ENCODE results near the gene OSCP1.

OSCP1 gene

GRCh38 chr1:36446746-36447145 lies 3.5 kb downstream of the OSCP1 start:
- no peak for DNase-seq (ENCODE audit: low read depth)

DNA sequence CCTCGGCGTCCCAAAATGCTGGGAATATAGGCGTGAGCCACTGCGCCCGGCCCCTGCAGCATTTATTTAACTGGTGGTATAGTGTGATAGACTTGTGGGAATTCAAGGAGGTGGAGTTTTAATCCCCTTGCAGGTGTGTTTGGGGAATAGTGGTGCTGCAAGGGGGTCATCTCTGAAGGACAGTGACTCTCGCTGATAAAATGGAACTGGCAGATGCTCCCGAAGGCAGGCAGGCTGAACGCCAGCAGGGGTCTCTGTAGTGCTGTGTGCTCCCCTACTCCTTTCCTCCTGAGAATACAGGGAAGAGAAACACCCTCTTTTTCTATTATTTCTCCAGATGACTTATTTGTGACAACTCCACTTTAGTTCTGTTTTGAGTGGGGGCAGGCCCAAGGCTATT lies 4.0 kb downstream of the OSCP1 start:
- no peak for DNase-seq (ENCODE audit: low read depth)

DNA sequence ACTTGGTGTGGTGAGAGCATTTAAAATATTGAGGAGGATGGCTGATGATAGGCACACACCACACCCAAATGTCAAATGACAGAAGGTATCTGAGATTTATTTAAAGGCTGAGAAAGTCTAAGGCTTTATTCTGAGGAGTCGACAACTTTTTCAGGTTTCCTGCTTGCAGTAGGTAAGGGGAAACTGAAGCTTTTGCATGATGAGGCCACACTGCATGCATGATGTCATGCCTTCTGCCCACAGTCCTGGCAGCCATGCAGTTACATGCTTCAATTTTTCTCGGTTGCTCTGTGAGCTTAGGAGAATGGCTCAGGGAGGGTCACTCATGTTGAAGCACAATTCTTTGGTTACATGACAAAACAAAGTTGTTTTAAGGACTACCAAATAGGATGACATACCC lies 7.0 kb downstream of the OSCP1 start:
- DNase-seq (ENCODE audit: low read depth): no peak

DNA sequence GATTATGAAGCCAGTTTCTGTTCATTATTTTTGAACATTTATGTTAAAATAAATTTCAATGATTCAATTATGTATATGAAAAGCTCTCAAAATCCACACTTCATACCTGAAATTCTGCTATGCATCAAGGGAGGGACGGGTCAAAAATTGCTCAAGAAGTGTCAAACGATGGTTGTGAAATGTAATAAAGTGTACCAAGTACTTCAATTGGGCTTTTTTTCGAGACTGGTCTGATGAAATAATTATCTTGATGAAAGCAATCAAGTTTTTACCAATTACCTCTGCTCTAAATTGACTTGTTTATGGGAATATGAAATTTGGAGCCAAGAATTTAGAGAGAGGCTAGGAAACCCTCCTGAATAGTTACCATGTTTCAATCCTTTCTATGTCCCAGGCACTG lies 7.9 kb downstream of the OSCP1 start:
- DNase-seq (ENCODE audit: low read depth): no peak

- no peak for DNase-seq (ENCODE audit: low read depth)
Measured at GRCh38 chr1:36440646-36441045, 9.6 kb downstream of the OSCP1 start.

GRCh38 chr1:36440044-36440443 lies 10.2 kb downstream of the OSCP1 start:
- DNase-seq (ENCODE audit: low read depth): no peak

GRCh38 chr1:36438715-36439114 lies 11.5 kb downstream of the OSCP1 start:
- no peak for DNase-seq (ENCODE audit: low read depth)

DNA sequence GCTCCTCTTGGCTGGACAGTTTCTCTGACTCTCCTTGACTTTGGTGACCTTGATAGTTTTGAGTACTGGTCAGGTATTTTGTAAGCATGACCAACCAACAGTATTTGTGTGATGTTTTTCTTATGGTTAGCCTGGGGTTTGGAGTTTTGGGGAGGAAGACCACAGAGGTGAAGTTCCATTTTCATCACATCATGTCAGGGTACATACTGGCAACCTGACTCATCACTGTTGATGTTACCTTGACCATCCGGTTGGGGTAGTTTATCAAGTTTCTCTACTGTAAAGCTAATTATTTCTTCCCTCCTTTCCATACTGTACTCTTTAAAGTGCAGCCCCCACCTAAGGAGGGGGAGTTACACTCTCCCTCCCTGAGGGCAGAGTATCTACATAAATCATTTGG lies 13.4 kb downstream of the OSCP1 start:
- DNase-seq (ENCODE audit: low read depth): no peak

GRCh38 chr1:36433102-36433501 lies 17.1 kb downstream of the OSCP1 start:
- no peak for DNase-seq (ENCODE audit: low read depth)

- DNase-seq (ENCODE audit: low read depth): no peak
Measured at GRCh38 chr1:36432616-36433015, 17.6 kb downstream of the OSCP1 start.

DNA sequence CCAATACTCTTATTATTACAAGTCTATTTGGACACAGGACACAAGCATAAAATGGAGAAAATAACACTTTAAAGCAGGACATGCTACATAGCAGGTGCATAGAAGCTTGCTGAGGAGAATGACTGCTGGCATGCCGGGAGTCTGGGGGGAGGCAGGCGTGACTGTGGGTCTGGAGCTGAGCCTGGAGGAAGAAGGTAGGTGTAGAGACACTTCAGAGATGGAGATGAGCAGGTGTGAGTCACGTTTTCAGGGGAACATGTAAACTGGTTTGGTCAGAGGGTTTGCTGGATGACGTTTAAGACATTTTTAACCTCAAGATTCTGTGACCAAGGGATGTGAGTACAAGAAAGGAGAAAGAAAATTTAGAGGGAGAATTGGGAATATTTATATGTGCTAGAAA lies 24.5 kb downstream of the OSCP1 start:
- no peak for DNase-seq (ENCODE audit: low read depth)

- no peak for DNase-seq (ENCODE audit: low read depth)
Measured at GRCh38 chr1:36421649-36422048, 28.6 kb downstream of the OSCP1 start.

DNA sequence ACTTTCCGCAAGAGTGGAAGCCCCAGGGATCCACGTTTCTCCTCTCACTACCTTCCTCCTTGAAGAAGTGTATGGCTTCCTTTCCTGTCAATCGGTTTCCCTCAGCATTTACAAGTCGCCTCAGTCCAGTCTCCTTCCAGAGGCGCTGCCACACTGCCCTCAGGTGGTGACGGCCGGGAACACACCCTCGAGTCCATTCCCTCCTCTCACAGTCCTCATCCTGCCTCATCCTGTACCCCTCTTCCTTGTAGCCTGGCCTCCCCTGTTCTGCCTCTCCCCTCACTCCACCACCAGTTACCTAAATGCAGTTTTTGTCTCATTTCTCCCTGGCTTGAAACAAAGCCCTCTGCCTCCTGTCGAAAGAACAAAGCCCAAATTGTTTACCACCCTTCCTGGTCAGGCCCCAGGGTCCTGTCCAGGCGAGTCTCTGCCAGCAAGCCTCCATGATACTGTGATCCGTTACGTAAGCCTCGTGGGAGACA lies 29.4 kb downstream of the OSCP1 start:
- peak; percentile 88 for DNase-seq (ENCODE audit: low read depth)

- DNase-seq (ENCODE audit: low read depth): no peak
Measured at GRCh38 chr1:36420409-36420808, 29.8 kb downstream of the OSCP1 start.

GRCh38 chr1:36419569-36419968 lies 30.7 kb downstream of the OSCP1 start:
- no peak for DNase-seq (ENCODE audit: low read depth)

DNA sequence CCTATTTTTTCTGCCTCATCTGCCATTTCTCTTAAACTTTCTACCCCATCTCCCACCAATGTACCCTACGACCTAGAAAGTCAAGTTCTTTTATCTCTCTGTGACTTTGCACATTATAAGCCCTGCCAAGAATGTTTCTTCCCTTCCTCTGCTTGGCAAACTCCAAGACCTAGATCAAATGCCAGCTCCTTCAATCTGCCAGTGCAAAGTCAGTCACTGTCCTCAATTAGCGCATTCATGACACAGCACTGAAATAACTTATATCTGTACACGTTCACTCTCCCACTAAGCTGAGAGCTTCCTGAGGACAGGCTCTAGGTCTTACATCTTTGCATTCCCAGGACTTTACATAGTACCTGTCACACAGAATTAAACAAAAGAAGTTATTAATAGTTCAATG lies 31.1 kb downstream of the OSCP1 start:
- no peak for DNase-seq (ENCODE audit: low read depth)

DNA sequence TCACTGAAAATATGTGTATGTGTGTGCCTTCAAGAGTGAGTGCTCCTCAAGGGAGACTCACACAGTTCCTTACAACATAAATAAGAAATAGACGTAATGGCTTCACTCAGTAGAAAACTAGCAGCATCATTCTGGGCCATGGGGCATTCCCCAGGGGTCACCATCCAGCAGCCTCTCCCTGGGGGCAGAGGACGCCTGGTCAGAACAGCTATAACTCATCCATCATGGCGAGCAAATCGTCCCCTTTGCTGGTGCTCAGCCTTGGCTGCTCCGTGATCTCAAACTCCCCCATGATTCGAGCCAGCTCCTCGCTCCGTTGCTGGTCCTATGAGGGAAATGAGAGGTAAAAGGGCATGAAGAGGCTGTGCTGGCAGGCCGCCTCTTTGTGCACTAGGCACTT lies 32.3 kb downstream of the OSCP1 start:
- no peak for DNase-seq (ENCODE audit: low read depth)

- DNase-seq (ENCODE audit: low read depth): no peak
Measured at GRCh38 chr1:36415661-36416326, 34.5 kb downstream of the OSCP1 start.

- no peak for DNase-seq (ENCODE audit: low read depth)
Measured at GRCh38 chr1:36414384-36414783, 35.9 kb downstream of the OSCP1 start.

GRCh38 chr1:36411674-36412648 lies 38.3 kb downstream of the OSCP1 start:
- peak; percentile 11 for DNase-seq (ENCODE audit: low read depth)

DNA sequence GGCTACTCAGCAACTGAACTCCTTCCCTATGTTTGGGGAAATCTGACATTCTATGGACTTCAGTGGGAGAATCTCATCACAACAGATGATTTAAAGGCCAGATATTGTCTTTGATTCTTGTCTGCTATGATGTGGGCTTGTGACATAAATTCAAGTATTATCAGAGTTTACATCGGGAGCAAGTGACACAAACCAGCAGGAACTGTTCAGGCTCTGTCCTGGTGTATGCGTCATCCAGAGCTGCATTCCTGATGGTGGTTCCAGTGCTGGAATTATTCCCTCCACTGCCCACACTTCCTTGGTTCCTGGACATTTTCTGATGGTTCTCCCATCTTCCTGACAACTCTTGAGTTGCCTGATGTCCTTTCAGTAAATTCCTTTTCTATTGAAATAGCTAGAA lies 41.8 kb downstream of the OSCP1 start:
- DNase-seq (ENCODE audit: low read depth): no peak

- DNase-seq (ENCODE audit: low read depth): no peak
Measured at GRCh38 chr1:36406440-36406839, 43.8 kb downstream of the OSCP1 start.

GRCh38 chr1:36402504-36402890 lies 47.8 kb downstream of the OSCP1 start:
- DNase-seq (ENCODE audit: low read depth): no peak

All from activated T-helper 9 cell treated with anti-CD3 and anti-CD28 coated beads, Interleukin-2, amount 50 U/mL, for 16 hours (primary cell).